Measurements from ENCODE around the gene SNX10.
A peak's percentile ranks its signal among the peaks of the same experiment; 100 is the strongest.

SNX10 gene

DNA sequence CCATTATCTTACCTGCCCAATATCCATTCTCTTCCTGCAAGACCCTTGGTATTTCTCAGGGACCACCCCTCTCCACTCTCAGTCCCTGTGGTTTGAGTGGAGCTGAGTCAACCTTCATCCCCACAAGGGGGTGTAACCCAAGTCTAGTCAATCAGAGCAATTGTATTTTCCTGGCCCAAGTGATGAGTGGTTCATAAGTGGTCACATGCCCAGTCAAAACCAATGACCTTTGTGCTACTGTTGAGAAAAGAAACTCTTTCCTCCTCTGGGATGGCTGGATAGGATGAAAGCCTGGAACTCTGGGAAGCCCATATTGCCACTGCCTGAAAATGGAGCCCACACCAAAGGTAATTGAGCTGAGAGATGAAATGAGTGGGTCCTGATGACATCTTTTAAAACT, 93.6 kb downstream of the SNX10 start:
- H2AK5ac ChIP-seq (ENCODE audit: low read depth, low read length) = no peak overlapping the region
- H2BK5ac ChIP-seq (ENCODE audit: low read length) = no peak overlapping the region
- no peak overlapping the region for H2BK12ac ChIP-seq (ENCODE audit: low read length)
- H3K4ac ChIP-seq (ENCODE audit: low read length) = no peak overlapping the region
- H3K27ac ChIP-seq (replicated peaks; ENCODE audit: low read length) = no peak overlapping the region
- peaks cover 0 to 5% (median 0%) of the 10 kb centered on the region in 3 experiments for H3K27me3 ChIP-seq (ENCODE audit: control insufficient read depth in 3 of 3, insufficient read depth in 3 of 3, low read depth in 1 of 3, low read length in 3 of 3)
- H4K91ac ChIP-seq (ENCODE audit: low read depth, low read length, poor library complexity) = no peak overlapping the region
- no peak overlapping the region for H3K18ac ChIP-seq (ENCODE audit: low read length)
- no peak overlapping the region for H3K14ac ChIP-seq (ENCODE audit: low read length)
- DNase-seq (ENCODE audit: low spot score) = no peak
- H3K36me3 ChIP-seq (replicated peaks in 1 of 2; ENCODE audit: control insufficient read depth in 2 of 2, insufficient read depth in 2 of 2, low read length in 2 of 2) = no peaks in the 10 kb centered on the region
- peaks cover 6 to 13% of the 10 kb centered on the region in 2 donors for H3K4me1 ChIP-seq (ENCODE audit: control insufficient read depth in 2 of 2, insufficient read depth in 1 of 2, low read depth in 1 of 2, low read length in 2 of 2)
- H4K8ac ChIP-seq (ENCODE audit: low read depth, low read length) = no peak overlapping the region
- H2BK15ac ChIP-seq (ENCODE audit: low read length) = no peak overlapping the region
- H3K4me3 ChIP-seq (ENCODE audit: low read length in 2 of 2) = no peak overlapping the region
- no peak overlapping the region for H2BK120ac ChIP-seq (ENCODE audit: low read depth, low read length)
- no peak overlapping the region for H2AFZ ChIP-seq (ENCODE audit: low read length)
- H3K9ac ChIP-seq (ENCODE audit: low read depth, low read length, poor library complexity) = no peak overlapping the region
- H3K4me2 ChIP-seq (ENCODE audit: insufficient read depth, low read length, poor library complexity, severe bottlenecking) = no peak overlapping the region
- no peaks in the 10 kb centered on the region for H3K79me1 ChIP-seq (ENCODE audit: low read depth, low read length)
- no peaks in the 10 kb centered on the region for H3K9me3 ChIP-seq (replicated peaks in 1 of 2; ENCODE audit: control insufficient read depth in 2 of 2, insufficient read depth in 1 of 2, low read depth in 1 of 2, low read length in 2 of 2)
- H3K23ac ChIP-seq (ENCODE audit: low read depth, low read length, poor library complexity) = no peak overlapping the region

DNA sequence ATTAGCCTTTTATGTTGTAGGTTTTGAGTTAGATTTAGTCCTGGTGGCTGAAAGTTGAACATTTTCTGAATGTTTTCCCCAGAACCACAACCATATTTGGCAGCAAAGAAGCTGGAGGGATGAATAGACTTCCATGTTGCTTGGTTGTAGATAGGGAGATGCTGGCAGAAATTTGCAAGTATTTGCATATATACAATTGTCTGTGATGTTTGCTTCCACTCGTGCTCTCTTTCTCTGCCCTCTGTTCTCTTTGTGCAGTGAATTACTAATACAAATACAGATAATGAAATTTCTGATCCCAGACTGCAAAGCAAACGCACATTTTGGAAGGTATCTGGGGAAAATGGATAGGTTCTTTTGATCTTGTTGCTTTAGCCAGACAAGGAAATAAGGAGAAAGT, 96.1 kb downstream of the SNX10 start:
- no peak overlapping the region for H3K23ac ChIP-seq (ENCODE audit: low read depth, low read length, poor library complexity)
- no peak overlapping the region for H3K27ac ChIP-seq (replicated peaks; ENCODE audit: low read length)
- no peak overlapping the region for H3K18ac ChIP-seq (ENCODE audit: low read length)
- no peak overlapping the region for H3K4ac ChIP-seq (ENCODE audit: low read length)
- no CpG with 5 or more reads among the region's 2 CpGs for WGBS, 2 donors (ENCODE audit: extremely low coverage in 2 of 2, insufficient read length in 2 of 2, insufficient replicate concordance in 1 of 2)
- H3K14ac ChIP-seq (ENCODE audit: low read length) = no peak overlapping the region
- peak overlapping the region; percentile 36 for H2AFZ ChIP-seq (ENCODE audit: low read length)
- H3K4me3 ChIP-seq (ENCODE audit: low read length in 2 of 2) = no peak overlapping the region
- H3K4me2 ChIP-seq (ENCODE audit: insufficient read depth, low read length, poor library complexity, severe bottlenecking) = no peak overlapping the region
- no peaks in the 10 kb centered on the region for H3K9me3 ChIP-seq (replicated peaks in 1 of 2; ENCODE audit: control insufficient read depth in 2 of 2, insufficient read depth in 1 of 2, low read depth in 1 of 2, low read length in 2 of 2)
- no peak overlapping the region for H4K91ac ChIP-seq (ENCODE audit: low read depth, low read length, poor library complexity)
- no peak overlapping the region for H2BK15ac ChIP-seq (ENCODE audit: low read length)
- H2BK5ac ChIP-seq (ENCODE audit: low read length) = no peak overlapping the region
- no peak overlapping the region for H3K9ac ChIP-seq (ENCODE audit: low read depth, low read length, poor library complexity)
- peaks cover 2 to 14% of the 10 kb centered on the region in 2 donors for H3K4me1 ChIP-seq (ENCODE audit: control insufficient read depth in 2 of 2, insufficient read depth in 1 of 2, low read depth in 1 of 2, low read length in 2 of 2)
- H3K36me3 ChIP-seq (replicated peaks in 1 of 2; ENCODE audit: control insufficient read depth in 2 of 2, insufficient read depth in 2 of 2, low read length in 2 of 2) = no peaks in the 10 kb centered on the region
- no peaks in the 10 kb centered on the region for H3K79me1 ChIP-seq (ENCODE audit: low read depth, low read length)
- H2BK12ac ChIP-seq (ENCODE audit: low read length) = no peak overlapping the region
- no peak for DNase-seq (ENCODE audit: low spot score)
- H2AK5ac ChIP-seq (ENCODE audit: low read depth, low read length) = no peak overlapping the region
- H2BK120ac ChIP-seq (ENCODE audit: low read depth, low read length) = no peak overlapping the region
- H4K8ac ChIP-seq (ENCODE audit: low read depth, low read length) = no peak overlapping the region
- peaks cover 0 to 5% (median 0%) of the 10 kb centered on the region in 3 experiments for H3K27me3 ChIP-seq (ENCODE audit: control insufficient read depth in 3 of 3, insufficient read depth in 3 of 3, low read depth in 1 of 3, low read length in 3 of 3)

DNA sequence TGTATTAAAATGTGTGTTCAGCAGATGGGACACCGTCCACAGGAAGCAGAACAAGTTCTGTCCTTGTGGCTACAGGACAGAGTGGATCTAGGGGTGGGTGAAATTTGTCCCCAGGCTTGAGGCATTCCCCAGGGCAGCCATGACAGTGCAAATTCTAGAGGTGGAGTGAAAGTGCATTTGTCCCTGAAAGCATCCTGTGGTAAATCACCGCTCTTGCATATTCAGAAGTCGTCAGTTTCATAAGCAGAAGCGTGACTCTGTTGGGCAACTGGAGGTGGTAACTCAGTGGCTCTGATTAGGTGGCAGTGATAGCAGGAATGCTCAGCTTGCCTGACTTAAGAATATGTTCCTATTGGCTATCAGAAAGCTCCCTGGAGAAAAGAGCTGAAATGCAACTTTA, 96.6 kb downstream of the SNX10 start:
- Histone ChIP-seq H2BK12ac (ENCODE audit: low read length) (no peak overlapping the region), H2AFZ (ENCODE audit: low read length) (peak overlapping the region; percentile 36), H2AK5ac (ENCODE audit: low read depth, low read length) (no peak overlapping the region), H3K23ac (ENCODE audit: low read depth, low read length, poor library complexity) (no peak overlapping the region), H3K9me3 (replicated peaks in 1 of 2; ENCODE audit: control insufficient read depth in 2 of 2, insufficient read depth in 1 of 2, low read depth in 1 of 2, low read length in 2 of 2) (no peaks in the 10 kb centered on the region), H3K4ac (ENCODE audit: low read length) (no peak overlapping the region), H3K36me3 (replicated peaks in 1 of 2; ENCODE audit: control insufficient read depth in 2 of 2, insufficient read depth in 2 of 2, low read length in 2 of 2) (no peaks in the 10 kb centered on the region), H3K4me3 (ENCODE audit: low read length in 2 of 2) (no peak overlapping the region), H4K91ac (ENCODE audit: low read depth, low read length, poor library complexity) (no peak overlapping the region), H3K9ac (ENCODE audit: low read depth, low read length, poor library complexity) (no peak overlapping the region), H3K27me3 (ENCODE audit: control insufficient read depth in 3 of 3, insufficient read depth in 3 of 3, low read depth in 1 of 3, low read length in 3 of 3) (peaks cover 0 to 1% (median 0%) of the 10 kb centered on the region in 3 experiments), H2BK15ac (ENCODE audit: low read length) (no peak overlapping the region), H3K18ac (ENCODE audit: low read length) (no peak overlapping the region), H3K79me1 (ENCODE audit: low read depth, low read length) (no peaks in the 10 kb centered on the region), H3K4me2 (ENCODE audit: insufficient read depth, low read length, poor library complexity, severe bottlenecking) (no peak overlapping the region), H3K14ac (ENCODE audit: low read length) (no peak overlapping the region), H3K4me1 (ENCODE audit: control insufficient read depth in 2 of 2, insufficient read depth in 1 of 2, low read depth in 1 of 2, low read length in 2 of 2) (peaks cover 2 to 14% of the 10 kb centered on the region in 2 donors), H2BK120ac (ENCODE audit: low read depth, low read length) (no peak overlapping the region), H3K27ac (replicated peaks; ENCODE audit: low read length) (no peak overlapping the region), H4K8ac (ENCODE audit: low read depth, low read length) (no peak overlapping the region), H2BK5ac (ENCODE audit: low read length) (no peak overlapping the region)
- WGBS, 2 donors (ENCODE audit: extremely low coverage in 2 of 2, insufficient read length in 2 of 2, insufficient replicate concordance in 1 of 2) = no CpG with 5 or more reads among the region's 4 CpGs
- DNase-seq (ENCODE audit: low spot score) = no peak

DNA sequence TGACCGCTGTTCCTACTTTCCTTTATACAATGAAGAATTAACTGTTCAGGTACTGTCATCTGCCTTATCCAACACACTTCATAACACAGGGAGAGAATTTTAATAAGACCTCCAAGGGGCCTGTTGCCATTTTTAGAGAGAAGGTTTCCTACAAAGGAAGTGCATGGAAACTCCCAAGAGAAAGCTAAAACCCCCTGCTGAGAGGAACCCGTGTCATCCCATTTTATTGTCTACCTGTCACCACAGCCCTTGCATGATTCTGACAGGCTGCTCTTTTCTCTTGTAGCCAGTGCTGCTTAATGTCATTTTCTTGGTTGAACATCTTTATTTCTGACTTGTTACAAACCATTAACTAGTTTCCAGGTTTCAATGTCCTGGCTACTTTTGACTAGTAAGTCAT, 98.4 kb downstream of the SNX10 start:
- no peak overlapping the region for H3K27ac ChIP-seq (replicated peaks; ENCODE audit: low read length)
- H3K9ac ChIP-seq (ENCODE audit: low read depth, low read length, poor library complexity) = no peak overlapping the region
- H3K4me1 ChIP-seq (ENCODE audit: control insufficient read depth in 2 of 2, insufficient read depth in 1 of 2, low read depth in 1 of 2, low read length in 2 of 2) = peaks cover 2 to 14% of the 10 kb centered on the region in 2 donors
- no peak overlapping the region for H2BK15ac ChIP-seq (ENCODE audit: low read length)
- H2AK5ac ChIP-seq (ENCODE audit: low read depth, low read length) = no peak overlapping the region
- no peak overlapping the region for H3K4me3 ChIP-seq (ENCODE audit: low read length in 2 of 2)
- H3K4ac ChIP-seq (ENCODE audit: low read length) = no peak overlapping the region
- H2BK12ac ChIP-seq (ENCODE audit: low read length) = no peak overlapping the region
- H3K4me2 ChIP-seq (ENCODE audit: insufficient read depth, low read length, poor library complexity, severe bottlenecking) = no peak overlapping the region
- no CpG with 5 or more reads among the region's 2 CpGs for WGBS, 2 donors (ENCODE audit: extremely low coverage in 2 of 2, insufficient read length in 2 of 2, insufficient replicate concordance in 1 of 2)
- no peak overlapping the region for H3K18ac ChIP-seq (ENCODE audit: low read length)
- no peak overlapping the region for H3K14ac ChIP-seq (ENCODE audit: low read length)
- H2AFZ ChIP-seq (ENCODE audit: low read length) = no peak overlapping the region
- H3K23ac ChIP-seq (ENCODE audit: low read depth, low read length, poor library complexity) = no peak overlapping the region
- H3K36me3 ChIP-seq (replicated peaks in 1 of 2; ENCODE audit: control insufficient read depth in 2 of 2, insufficient read depth in 2 of 2, low read length in 2 of 2) = no peaks in the 10 kb centered on the region
- no peaks in the 10 kb centered on the region for H3K79me1 ChIP-seq (ENCODE audit: low read depth, low read length)
- H4K91ac ChIP-seq (ENCODE audit: low read depth, low read length, poor library complexity) = no peak overlapping the region
- H3K27me3 ChIP-seq (ENCODE audit: control insufficient read depth in 3 of 3, insufficient read depth in 3 of 3, low read depth in 1 of 3, low read length in 3 of 3) = no peaks in the 10 kb centered on the region
- no peak for DNase-seq (ENCODE audit: low spot score)
- no peak overlapping the region for H2BK5ac ChIP-seq (ENCODE audit: low read length)
- H4K8ac ChIP-seq (ENCODE audit: low read depth, low read length) = no peak overlapping the region
- no peaks in the 10 kb centered on the region for H3K9me3 ChIP-seq (replicated peaks in 1 of 2; ENCODE audit: control insufficient read depth in 2 of 2, insufficient read depth in 1 of 2, low read depth in 1 of 2, low read length in 2 of 2)
- no peak overlapping the region for H2BK120ac ChIP-seq (ENCODE audit: low read depth, low read length)

Measured in neuronal stem cell (in vitro differentiated cells).